Astrocyte (in vitro differentiated cells and primary cell): Measurements from ENCODE around the gene LRPAP1.
"Not testable (repeated sequence)": the region's sequence is repeated elsewhere in the genome, so short reads cannot be mapped to it uniquely, and the experiment has no call there.

ENCODE experiments used
- EZH2 ChIP-seq: IDR thresholded peaks from 2 replicates; pipeline ENCODE4 v1.6.1; 2012; ENCODE audit warnings: mild to moderate bottlenecking, low read length, inconsistent platforms; ENCODE audit not compliant: insufficient read depth
- TF ChIP-seq, protein P1 (sequence below): IDR thresholded peaks from 2 replicates; pipeline ENCODE4 v1.5.1; 2011; ENCODE audit warnings: low read depth, mild to moderate bottlenecking, inconsistent platforms, low read length, moderate library complexity; ENCODE audit not compliant: insufficient read depth

DNA sequence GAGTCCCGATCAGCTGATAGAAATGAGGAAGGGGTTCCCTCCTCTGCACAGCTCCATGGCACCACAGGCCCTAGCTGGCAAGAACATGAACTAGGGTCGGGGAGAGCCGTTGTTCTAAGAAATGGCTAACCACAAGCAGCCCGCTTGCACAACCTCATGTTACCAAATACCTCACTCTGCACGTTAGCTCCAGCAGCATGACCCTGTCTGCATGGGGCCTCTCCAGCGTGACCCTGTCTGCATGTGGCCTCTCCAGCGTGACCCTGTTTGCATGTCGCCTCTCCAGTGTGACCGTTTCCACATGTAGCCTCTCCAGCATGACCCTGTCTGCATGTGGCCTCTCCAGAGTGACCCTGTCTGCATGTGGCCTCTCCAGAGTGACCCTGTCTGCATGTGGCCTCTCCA is 24.9 kb upstream of the LRPAP1 start:
- TF ChIP-seq, protein P1, sequence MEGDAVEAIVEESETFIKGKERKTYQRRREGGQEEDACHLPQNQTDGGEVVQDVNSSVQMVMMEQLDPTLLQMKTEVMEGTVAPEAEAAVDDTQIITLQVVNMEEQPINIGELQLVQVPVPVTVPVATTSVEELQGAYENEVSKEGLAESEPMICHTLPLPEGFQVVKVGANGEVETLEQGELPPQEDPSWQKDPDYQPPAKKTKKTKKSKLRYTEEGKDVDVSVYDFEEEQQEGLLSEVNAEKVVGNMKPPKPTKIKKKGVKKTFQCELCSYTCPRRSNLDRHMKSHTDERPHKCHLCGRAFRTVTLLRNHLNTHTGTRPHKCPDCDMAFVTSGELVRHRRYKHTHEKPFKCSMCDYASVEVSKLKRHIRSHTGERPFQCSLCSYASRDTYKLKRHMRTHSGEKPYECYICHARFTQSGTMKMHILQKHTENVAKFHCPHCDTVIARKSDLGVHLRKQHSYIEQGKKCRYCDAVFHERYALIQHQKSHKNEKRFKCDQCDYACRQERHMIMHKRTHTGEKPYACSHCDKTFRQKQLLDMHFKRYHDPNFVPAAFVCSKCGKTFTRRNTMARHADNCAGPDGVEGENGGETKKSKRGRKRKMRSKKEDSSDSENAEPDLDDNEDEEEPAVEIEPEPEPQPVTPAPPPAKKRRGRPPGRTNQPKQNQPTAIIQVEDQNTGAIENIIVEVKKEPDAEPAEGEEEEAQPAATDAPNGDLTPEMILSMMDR = not testable (repeated sequence)
- not testable (repeated sequence) for TF ChIP-seq EZH2
